Fibroblast of pulmonary artery (primary cell): ENCODE measurements around the gene TRERF1.

Experiments used
- DNase-seq: peaks from one replicate; pipeline ENCODE4 v3.0.0-alpha.2; 2010; ENCODE audit warnings: low read depth
- H3K4me3 ChIP-seq: replicated peaks from 2 replicates; pipeline ENCODE4 v1.5.1; 2011; ENCODE audit warnings: low read depth, mild to moderate bottlenecking, control low read depth, low read length, moderate library complexity
- TF ChIP-seq, protein P1 (sequence below): IDR thresholded peaks from 2 replicates; pipeline ENCODE4 v1.5.1; 2011; ENCODE audit warnings: mild to moderate bottlenecking, control low read depth, low read length, inconsistent platforms; ENCODE audit errors: missing control alignments

The TRERF1 gene

DNA sequence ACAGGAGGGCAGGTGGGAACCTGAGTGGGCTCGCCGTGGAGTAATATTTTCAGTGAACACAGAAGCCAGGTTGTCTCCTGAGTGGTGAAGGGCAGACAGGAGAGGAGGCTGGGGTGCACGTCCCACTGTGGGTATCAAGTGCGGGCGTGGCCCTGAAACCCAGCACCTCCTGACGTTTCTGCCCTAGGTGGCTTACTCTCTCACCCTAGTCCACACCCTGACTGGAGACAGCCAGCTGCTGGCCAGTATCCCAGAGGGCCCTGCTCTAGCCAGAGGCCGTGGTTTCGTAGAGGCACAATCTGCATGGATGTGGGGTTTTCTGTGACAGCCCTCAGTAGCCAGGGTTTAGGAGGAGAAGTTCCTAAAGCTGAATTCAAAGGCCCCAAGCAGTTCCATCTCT lies 86.7 kb downstream of the TRERF1 start:
- TF ChIP-seq, protein P1, sequence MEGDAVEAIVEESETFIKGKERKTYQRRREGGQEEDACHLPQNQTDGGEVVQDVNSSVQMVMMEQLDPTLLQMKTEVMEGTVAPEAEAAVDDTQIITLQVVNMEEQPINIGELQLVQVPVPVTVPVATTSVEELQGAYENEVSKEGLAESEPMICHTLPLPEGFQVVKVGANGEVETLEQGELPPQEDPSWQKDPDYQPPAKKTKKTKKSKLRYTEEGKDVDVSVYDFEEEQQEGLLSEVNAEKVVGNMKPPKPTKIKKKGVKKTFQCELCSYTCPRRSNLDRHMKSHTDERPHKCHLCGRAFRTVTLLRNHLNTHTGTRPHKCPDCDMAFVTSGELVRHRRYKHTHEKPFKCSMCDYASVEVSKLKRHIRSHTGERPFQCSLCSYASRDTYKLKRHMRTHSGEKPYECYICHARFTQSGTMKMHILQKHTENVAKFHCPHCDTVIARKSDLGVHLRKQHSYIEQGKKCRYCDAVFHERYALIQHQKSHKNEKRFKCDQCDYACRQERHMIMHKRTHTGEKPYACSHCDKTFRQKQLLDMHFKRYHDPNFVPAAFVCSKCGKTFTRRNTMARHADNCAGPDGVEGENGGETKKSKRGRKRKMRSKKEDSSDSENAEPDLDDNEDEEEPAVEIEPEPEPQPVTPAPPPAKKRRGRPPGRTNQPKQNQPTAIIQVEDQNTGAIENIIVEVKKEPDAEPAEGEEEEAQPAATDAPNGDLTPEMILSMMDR: no peak
- DNase-seq: no peak
- H3K4me3 ChIP-seq: no peak overlapping the region

DNA sequence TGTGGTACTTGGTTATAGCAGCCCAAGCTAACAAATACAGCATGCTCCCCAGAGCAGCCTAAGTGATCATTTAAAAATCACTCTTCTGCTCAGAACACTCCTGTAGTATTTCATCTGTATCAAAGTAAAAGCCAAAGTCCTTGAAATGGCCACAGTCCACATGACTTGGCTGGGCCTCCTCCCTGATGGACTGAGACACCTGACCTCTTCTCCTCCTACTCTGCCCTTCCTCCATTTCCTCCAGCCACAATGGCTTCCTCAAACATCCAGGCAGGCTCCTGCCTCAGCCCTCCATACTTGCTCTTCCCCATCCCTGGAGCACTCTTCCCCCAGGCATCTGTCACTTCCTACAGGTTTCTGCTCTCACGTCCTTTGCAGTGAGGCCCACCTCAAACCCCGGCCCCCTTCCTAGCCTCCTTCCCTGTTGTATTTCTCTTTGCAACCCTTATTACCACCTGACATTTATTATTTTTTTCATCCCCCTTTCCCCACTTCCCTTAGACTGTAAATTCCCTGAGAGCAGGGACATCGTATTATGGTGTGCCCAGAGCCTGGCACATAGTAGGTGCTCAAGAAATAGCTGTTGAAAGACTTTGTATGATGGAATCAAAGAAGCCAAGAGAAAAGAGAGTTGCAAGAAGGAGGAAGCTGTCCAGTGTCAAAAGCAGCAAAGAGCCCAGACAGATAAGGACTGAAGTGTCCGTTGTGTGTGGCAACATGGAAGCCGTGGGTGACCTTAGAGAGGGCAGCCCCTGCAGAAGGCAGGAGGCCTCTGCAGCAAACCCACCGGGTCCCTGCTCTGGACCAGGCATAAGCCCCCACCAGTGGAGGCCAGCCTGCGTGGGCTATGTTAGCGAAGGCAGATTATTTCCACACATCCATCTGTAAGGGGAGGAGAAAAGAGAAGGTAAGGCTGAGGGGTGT lies 87.5 kb downstream of the TRERF1 start:
- H3K4me3 ChIP-seq: no peak overlapping the region
- TF ChIP-seq, protein P1: no peak
- DNase-seq: no peak

DNA sequence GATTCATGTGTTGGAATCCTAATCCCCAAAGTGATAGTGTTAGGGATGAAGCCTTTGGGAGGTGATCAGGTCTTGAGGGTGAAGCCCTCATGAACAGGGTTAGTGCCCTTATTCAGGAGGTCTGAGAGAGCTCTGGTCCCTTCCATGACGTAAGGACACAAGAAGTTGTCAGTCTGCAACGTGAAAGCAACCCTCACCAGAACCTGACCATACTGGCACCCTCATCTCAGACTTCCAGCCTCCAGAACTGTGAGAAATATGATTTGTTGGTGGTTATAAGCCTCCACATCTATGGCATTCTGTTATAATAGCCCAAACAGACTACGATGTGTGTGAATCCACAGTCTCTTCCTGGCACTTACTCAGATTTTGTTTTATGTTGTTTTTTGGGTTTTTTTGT lies 90.7 kb downstream of the TRERF1 start:
- no peak for DNase-seq
- TF ChIP-seq, protein P1: no peak
- no peak overlapping the region for H3K4me3 ChIP-seq

DNA sequence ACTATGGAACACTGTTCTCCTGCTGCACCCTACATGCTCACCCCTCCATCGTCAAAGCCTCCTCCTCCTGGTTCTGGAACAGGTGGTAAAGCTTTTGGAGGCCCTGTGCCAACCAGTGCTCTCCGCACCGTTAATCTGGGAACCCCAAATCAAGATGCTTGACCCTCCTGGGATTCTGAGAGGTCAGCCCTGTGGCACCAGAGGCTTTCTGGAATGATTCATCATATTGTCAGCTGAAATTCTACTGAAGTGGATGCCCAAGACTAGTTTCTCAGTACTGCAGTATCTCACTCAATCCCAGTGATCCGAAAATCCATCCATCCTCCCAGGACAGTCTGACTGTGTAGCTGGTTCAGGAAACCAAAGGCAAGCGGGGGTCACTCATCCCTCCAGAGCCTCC lies 92.7 kb downstream of the TRERF1 start:
- H3K4me3 ChIP-seq: no peak overlapping the region
- TF ChIP-seq, protein P1: no peak
- no peak for DNase-seq

DNA sequence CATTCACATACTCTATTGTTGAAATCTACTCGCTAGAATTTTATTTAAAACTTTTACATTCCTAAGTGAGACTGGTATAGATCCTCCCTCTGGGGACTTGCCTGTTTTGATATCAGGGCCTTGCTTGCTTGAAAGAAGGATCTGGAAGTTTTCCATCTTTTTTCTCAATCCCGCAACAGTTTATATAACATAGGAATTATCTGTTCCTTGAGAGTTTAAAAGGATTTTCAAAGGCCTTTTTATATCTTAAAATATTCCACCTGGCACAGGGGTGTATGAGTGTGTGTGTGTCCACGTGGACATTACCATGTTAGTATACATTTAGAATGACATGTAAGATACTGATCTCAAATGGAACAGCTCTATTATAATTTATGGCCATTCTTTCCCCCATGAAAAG lies 96.3 kb downstream of the TRERF1 start:
- TF ChIP-seq, protein P1: no peak
- H3K4me3 ChIP-seq: no peak overlapping the region
- no peak for DNase-seq

DNA sequence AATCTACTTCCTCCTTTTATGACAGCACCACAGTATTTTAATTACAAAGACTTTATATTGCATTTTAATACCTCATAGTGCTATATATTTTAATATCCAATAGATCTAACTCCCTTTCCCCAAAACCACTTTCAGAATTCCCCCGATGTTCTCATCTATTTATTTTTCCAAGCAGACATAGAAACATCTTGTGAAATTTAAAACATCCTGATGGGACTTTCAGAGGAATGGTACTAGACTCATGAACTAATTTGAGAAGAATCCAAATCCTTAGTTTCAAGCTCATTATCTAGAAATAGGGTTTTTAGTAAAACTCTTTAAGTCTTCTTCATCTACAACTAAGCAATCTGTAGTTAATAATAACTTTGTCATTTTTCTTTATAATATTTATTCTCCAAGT lies 97.0 kb downstream of the TRERF1 start:
- no peak for DNase-seq
- H3K4me3 ChIP-seq: no peak overlapping the region
- TF ChIP-seq, protein P1: no peak
